Measurements from ENCODE around the gene NGEF.

The NGEF gene

DNA sequence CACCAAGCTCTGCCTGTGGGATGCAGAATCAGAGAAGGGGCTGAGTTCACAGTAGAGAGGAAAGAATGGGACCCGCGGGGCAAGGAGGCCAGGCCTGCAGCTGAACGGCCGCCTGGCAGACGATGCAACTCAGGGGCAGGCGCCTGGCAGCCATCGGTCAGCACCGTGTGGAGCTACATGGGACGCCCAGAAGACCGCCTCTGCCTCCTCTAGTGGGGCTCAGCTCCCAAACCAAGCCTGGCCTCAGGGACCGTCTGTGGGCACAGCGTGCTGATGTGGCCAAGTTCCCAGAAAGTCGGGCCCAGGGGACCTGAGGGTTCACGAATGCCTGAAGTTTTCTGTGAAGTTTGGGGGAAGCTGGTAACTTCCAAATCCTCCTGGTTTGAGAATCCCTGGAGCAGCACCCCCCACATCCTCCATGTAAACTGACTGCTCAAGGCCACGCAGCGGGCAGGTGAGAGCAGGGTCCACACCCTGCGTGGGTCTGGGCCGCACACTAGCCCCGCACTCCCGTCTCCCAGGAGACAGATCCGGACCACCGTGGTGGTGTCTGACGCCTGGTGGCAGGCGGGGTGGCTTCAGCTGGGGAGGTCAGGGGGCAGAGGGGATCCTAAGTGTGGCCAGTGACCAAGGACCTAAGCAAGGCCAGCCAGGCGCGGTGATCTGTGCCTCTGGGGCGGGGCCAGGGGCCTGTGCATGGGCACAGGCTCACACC, 128.3 kb downstream of the NGEF start:
- TF ChIP-seq TAF1 (IDR thresholded peaks at IDR 0.05; ENCODE audit: borderline replicate concordance, insufficient read depth, low read length), result no peak
- TF ChIP-seq SIN3A (IDR thresholded peaks at IDR 0.05; ENCODE audit: borderline replicate concordance, insufficient read depth, low read length), result no peak
- no peak for TF ChIP-seq FOXP2 (optimal IDR thresholded peaks at IDR 0.05; ENCODE audit: borderline replicate concordance, extremely low read depth, extremely low read length, insufficient read depth)
- no peak for TF ChIP-seq REST (IDR thresholded peaks at IDR 0.05; ENCODE audit: insufficient read depth in 1 of 2, low read depth in 2 of 2, low read length in 2 of 2)
- TF ChIP-seq POLR2AphosphoS5 (IDR thresholded peaks at IDR 0.05; ENCODE audit: low read depth, low read length), result no peak

DNA sequence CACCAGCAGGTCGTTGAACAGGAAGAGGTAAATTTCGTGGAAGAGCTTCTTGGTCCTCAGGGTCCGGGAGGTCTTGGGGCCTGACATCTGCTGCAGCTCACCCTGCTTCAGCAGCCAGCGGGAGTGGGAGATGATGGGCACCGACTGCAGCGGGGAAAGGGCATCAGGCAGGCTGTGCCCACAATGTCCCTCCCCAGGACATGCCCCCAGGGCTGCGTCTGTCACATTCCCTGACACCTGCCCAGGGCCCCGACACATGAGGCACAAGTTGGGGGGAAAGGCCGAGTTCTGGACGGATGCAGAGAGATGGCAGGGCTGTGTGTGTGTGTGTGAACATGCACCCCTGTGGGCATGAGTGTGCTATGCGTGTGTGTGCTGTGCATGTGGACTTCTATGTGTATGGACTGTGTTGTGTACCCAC, 129.0 kb downstream of the NGEF start:
- TF ChIP-seq SIN3A (IDR thresholded peaks at IDR 0.05; ENCODE audit: borderline replicate concordance, insufficient read depth, low read length) (no peak), POLR2AphosphoS5 (IDR thresholded peaks at IDR 0.05; ENCODE audit: low read depth, low read length) (no peak), REST (IDR thresholded peaks at IDR 0.05; ENCODE audit: insufficient read depth in 1 of 2, low read depth in 2 of 2, low read length in 2 of 2) (no peak), FOXP2 (optimal IDR thresholded peaks at IDR 0.05; ENCODE audit: borderline replicate concordance, extremely low read depth, extremely low read length, insufficient read depth) (no peak), TAF1 (IDR thresholded peaks at IDR 0.05; ENCODE audit: borderline replicate concordance, insufficient read depth, low read length) (no peak)

DNA sequence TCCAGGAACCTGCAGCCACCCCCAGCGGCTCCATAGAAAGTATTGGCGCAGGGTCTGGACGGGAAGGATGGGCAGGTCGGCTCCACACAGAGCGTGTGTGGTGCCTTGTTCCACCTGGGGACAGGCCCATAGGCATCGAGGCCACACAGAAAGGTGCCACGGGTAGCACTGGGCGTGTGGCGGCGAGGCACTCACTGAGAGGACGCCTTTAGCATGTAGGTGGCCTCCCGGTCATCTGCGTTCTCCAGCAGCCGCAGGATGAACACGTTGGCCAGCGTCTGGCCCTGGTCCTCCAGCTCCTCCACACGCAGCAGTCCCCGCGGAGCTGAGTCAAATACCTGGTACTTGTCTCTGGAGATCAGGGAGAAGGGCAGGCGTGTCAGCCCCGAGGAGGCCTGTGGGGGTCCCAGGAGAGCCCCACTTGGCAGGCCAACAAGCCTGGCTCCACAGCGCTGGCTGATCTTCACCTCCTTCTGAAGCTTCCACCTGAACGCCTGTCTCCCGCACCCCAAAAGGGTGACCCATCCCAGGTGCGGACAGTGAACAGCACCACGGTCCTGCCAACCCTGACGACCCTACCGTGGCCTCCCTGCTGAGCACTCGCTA, 129.8 kb downstream of the NGEF start:
- TF ChIP-seq FOXP2 (optimal IDR thresholded peaks at IDR 0.05; ENCODE audit: borderline replicate concordance, extremely low read depth, extremely low read length, insufficient read depth), result no peak
- TF ChIP-seq POLR2AphosphoS5 (IDR thresholded peaks at IDR 0.05; ENCODE audit: low read depth, low read length), result no peak
- TF ChIP-seq SIN3A (IDR thresholded peaks at IDR 0.05; ENCODE audit: borderline replicate concordance, insufficient read depth, low read length), result no peak
- no peak for TF ChIP-seq REST (IDR thresholded peaks at IDR 0.05; ENCODE audit: insufficient read depth in 1 of 2, low read depth in 2 of 2, low read length in 2 of 2)
- no peak for TF ChIP-seq TAF1 (IDR thresholded peaks at IDR 0.05; ENCODE audit: borderline replicate concordance, insufficient read depth, low read length)

DNA sequence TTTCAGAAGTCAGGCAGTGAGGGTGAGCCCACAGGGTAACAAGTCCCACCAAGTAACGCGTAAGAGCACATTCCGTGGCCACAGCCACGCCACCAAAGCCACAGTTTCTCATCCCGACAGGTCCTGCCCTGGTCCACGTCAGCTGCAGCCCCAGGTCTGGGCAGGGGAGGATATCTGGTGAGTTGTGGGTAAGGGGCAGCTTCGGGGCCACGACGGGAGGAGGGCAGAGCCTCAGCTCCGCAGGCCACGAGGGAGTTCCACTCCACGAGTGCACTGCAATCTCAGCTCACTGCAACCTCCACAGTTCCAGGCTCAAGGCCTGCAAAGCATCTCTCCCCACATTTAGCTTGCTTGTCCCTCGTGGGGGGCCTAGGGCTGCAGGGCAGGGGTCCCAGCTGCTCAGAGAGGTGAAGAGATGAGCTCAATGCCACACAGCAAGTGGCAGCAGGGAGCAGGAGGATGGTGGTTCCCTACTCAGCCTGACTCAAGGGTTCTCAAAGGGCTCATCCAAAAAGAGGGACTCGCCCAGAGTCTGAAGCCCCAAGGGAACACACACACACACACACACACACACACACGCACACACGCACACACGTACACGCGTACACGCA, 130.4 kb downstream of the NGEF start:
- TF ChIP-seq FOXP2 (optimal IDR thresholded peaks at IDR 0.05; ENCODE audit: borderline replicate concordance, extremely low read depth, extremely low read length, insufficient read depth) (no peak), REST (IDR thresholded peaks at IDR 0.05; ENCODE audit: insufficient read depth in 1 of 2, low read depth in 2 of 2, low read length in 2 of 2) (no peak), POLR2AphosphoS5 (IDR thresholded peaks at IDR 0.05; ENCODE audit: low read depth, low read length) (no peak), SIN3A (IDR thresholded peaks at IDR 0.05; ENCODE audit: borderline replicate concordance, insufficient read depth, low read length) (no peak), TAF1 (IDR thresholded peaks at IDR 0.05; ENCODE audit: borderline replicate concordance, insufficient read depth, low read length) (no peak)
